NCI-H1694 treated with DMSO at 0.1 percent for 48 hours (cell line): ENCODE results near the gene ADGRV1.
"Not testable (repeated sequence)": the region's sequence is repeated elsewhere in the genome, so short reads cannot be mapped to it uniquely, and the experiment has no call there.

Experiments used
- DNase-seq: peaks from one replicate; lab custom pipeline; 2025; lab: John Stamatoyannopoulos, UW

Gene ADGRV1

DNA sequence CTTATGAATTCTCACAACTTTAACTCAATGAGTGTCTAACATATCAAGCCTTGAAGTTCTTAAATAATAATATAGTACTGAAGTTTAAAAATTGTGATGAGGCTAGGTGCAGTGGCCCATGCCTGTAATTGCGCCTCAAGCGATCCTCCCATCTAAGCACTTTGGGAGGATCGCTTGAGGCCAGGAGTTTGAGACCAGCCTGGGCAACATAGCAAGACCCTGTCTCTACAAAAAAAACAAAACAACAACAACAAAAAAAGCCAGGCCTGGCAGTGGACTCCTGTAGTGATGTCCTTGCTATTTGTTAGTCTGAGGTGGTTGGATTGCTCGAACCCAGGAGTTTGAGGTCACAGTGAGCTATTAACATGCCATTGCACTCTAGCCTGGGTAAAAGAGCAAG lies 98.4 kb downstream of the ADGRV1 start:
- DNase-seq, result no peak

DNA sequence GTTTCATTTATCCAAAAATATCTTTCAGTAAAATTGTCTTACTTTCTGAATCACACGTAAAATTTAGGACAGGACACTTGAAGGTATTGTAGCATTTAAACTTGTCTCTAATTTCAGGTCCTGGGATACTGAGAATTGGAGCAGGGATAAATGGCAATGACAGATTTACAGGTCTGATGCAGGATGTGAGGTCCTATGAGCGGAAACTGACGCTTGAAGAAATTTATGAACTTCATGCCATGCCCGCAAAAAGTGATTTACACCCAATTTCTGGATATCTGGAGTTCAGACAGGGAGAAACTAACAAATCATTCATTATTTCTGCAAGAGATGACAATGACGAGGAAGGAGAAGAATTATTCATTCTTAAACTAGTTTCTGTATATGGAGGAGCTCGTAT lies 99.2 kb downstream of the ADGRV1 start:
- no peak for DNase-seq

DNA sequence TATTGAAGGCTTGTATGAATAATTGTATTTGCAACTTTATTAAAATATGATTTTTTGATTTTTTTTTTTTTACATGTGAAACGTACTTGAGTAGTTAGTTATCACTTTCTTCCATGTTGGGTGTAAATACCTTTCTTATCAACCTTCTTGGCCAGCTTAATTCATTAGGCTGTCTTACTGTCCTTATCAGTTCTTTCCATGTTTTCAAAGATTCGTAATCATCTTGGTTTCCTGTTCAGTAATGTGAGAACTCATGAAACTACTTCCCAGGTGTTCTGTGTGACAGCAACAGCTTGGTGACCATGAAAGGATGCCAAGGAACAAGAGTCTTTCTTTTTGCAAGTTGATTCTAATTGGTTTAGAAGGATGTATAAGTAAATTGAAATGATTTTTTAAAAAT lies 100.0 kb downstream of the ADGRV1 start:
- DNase-seq, result no peak

DNA sequence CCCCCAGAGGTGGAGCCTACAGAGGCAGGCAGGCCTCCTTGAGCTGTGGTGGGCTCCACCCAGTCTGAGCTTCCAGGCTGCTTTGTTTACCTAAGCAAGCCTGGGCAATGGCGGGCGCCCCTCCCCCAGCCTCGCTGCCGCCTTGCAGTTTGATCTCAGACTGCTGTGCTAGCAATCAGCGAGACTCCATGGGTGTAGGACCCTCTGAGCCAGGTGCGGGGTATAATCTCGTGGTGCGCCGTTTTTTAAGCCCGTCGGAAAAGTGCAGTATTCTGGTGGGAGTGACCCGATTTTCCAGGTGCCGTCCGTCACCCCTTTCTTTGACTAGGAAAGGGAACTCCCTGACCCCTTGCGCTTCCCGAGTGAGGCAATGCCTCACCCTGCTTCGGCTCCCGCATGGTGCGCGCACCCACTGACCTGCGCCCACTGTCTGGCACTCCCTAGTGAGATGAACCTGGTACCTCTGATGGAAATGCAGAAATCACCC lies 109.5 kb downstream of the ADGRV1 start:
- not testable (repeated sequence) for DNase-seq

DNA sequence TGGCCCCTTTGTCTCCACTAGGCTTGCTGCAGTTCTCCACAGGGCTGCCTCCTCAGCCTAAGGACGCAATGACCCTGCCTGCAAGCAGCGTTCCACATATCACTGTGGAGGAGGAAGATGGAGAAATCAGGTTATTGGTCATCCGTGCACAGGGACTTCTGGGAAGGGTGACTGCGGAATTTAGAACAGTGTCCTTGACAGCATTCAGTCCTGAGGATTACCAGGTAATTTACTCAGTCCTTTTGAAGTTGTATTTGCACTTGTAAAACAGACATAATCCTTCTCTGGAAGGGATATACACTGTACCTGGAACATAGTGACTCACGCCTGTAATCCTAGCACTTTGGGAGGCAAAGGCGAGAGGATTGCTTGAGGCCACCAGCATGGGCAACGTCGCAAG lies 116.6 kb downstream of the ADGRV1 start:
- DNase-seq, result no peak

DNA sequence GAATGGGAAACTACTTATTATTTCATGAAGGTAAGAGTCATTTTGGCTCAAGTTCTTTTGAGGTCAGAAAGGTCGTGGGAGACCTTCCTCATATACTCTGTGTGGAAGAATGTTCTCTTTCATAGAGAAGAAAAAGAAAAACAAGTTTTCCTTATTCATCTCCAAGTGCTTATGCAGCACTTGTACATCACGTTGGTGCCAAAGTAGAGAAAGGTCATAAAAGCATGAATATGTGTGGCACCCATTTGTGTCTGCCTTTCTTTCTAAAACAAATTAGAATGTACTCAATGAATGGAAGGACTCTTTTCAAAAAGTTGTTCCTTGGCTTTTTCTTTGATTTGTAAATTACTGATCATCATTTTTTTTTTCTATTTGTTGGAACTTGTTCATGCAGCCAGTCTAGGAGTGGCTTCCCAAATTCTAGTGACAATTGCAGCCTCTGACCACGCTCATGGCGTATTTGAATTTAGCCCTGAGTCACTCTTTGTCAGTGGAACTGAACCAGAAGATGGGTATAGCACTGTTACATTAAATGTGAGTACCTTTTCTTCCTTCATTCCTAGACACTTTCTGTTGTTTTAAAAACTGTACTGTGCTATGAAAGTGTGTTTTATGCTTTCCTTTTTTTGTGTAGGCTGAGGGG lies 122.4 kb downstream of the ADGRV1 start:
- no peak for DNase-seq

DNA sequence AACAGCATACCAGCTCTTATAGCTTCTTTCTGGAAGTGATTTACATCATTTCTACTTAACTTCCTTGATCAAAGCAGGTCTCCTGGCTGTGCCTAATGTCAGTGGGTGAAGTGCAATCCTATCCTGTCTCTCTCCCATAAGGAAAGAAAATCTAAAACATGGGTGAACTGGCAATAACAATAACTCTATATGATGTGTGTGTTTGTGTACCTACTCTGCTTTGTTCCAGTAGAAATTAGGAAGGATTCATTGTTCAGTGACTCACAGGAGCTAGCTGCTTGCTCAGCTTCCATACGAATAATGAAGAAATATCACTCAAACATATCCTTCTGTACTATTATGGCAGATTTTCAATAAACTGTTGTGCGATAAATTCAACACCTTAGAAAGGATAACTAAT lies 123.7 kb downstream of the ADGRV1 start:
- DNase-seq, result no peak

DNA sequence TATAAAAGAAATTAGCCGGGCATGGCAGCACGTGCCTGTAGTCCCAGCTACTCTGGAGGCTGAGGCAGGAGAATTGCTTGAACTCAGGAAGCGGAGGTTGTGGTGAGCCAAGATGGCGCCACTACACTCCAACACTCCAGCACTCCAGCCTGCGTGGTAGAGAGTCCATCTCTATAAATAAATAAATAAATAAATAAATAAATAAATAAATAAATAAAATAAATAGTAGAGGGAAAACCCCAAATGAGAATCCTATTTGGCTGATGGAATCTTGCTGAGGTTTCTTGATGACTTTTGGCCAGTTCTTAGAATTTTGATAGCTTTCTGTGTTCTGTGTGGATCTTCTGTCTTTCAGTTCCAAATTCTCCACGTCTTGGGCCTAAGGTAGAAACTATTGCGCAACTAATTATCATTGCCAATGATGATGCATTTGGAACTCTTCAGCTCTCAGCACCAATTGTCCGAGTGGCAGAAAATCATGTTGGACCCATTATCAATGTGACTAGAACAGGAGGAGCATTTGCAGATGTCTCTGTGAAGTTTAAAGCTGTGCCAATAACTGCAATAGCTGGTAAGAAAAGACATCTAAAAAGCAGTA lies 126.9 kb downstream of the ADGRV1 start:
- no peak for DNase-seq

DNA sequence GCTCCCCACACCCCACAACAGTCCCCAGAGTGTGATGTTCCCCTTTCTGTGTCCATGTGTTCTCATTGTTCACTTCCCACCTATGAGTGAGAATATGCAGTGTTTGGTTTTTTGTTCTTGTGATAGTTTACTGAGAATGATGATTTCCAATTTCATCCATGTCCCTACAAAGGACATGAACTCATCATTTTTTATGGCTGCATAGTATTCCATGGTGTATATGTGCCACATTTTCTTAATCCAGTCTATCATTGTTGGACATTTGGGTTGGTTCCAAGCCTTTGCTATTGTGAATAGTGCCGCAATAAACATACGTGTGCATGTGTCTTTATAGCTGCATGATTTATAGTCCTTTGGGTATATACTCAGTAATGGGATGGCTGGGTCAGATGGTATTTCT lies 127.8 kb downstream of the ADGRV1 start:
- DNase-seq, result not testable (repeated sequence)

DNA sequence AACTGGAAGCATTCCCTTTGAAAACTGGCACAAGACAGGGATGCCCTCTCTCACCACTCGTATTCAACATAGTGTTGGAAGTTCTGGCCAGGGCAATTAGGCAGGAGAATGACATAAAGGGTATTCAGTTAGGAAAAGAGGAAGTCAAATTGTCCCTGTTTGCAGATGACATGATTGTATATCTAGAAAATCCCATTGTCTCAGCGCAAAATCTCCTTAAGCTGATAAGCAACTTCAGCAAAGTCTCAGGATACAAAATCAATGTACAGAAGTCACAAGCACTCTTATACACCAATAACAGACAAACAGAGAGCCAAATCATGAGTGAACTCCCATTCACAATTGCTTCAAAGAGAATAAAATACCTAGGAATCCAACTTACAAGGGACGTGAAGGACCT lies 128.9 kb downstream of the ADGRV1 start:
- DNase-seq, result not testable (repeated sequence)

DNA sequence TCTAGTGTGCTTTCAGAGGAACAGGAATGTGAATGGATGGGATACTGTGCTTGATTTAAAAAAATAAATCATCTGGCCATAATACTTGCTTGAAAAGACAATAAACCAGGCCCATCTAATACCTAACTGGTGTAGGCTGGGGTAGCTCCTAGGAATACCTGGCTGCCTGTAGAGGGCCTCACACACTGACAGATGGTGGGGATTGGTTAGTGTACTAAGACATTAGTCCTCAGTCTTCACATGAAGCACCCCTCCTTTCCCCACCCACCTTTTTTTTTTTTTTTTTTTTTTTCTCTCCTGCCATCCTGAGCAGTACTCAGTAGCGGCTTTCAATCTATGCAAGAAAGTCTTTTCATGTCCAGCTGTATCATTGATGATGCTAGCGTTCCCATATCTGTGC lies 130.5 kb downstream of the ADGRV1 start:
- DNase-seq, result no peak

DNA sequence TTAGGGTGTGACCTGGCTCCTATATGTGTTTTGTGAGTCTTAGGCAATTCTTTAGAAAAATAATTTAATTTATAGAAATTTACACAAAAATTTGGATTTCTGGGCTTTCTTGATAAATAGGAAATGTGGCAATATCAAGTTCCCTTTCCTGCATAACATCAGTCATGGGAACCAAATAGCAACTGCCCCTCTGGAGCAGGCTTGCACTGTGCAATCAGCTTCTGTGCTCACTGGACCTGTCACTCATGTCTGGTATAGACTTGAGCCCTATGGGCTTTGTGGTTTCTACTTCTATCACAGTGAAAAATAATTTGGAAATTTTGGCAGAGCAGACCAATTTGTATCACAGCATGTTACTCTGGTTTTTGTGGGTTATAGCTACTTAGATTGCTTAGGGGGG lies 131.7 kb downstream of the ADGRV1 start:
- no peak for DNase-seq

DNA sequence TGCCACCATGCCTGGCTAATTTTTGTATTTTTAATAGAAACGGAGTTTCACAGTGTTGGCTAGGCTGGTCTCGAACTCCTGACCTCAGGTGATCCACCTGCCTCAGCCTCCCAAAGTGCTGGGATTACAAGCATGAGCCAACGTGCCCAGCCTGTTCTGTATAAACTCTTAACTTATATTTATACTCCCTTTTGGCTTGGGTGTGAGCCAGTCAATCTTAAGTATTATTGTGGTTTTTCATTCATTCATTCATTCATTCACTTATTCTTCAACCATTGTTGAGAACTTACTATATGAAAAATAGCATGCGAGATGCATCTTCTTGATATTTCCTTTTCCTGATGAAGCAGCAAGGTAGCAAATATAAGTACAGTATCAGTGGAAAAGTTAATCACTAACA lies 132.9 kb downstream of the ADGRV1 start:
- no peak for DNase-seq

DNA sequence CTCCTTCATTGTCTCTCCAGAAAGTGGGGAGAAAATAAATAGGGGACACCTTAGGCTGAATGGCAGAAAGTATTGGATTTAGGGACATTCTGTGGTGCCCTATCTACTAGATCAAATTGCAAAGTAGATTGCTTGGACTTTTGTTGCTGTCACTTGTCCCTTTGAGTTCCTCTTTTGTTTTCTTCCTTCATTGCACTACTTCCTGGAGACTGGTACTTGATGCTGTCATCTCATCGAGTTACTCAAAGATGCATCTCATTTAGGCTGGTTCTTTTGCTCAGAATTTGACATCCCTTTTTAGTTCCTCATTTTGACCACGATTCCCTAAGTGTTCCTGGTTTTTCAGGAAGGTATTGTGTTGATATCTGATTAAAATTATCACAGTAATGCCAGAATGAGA lies 137.6 kb downstream of the ADGRV1 start:
- DNase-seq, result no peak

DNA sequence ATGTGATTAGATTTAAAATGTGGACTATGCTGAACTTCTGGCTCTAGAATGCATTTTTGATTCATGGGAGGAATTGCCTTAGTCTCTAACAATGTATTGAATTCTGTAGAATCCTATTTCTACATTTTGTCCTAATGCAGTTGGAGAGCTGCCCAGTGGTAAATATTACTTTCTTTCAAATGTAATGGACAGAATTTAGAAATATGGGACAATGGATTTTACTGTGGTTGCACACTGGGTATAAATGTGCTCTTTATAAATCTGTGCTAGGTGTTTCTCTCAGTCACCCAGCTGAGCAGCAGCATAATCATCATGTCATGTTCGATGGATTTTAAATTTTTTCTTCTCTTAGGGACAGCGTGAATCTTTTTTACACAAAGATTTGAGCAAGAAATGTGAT lies 141.7 kb downstream of the ADGRV1 start:
- DNase-seq, result no peak

DNA sequence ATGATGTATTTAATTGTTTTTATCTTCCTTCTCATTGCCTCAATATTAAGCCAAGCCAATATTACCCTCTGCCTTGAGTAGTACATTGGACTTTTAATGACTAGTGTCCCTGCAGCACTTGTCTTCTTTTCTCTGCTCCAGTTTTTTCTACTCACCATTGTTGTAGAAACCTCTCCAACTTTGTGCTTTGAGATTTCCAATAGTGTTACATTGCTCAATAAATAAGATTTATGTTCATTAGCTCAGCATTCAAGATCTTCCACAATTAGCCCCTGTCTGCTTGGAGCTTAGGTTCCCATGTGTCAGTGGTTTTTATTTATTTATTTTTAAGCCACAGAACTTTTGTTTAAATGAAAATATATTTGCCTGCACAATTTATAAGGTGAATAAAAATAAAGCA lies 145.3 kb downstream of the ADGRV1 start:
- no peak for DNase-seq

DNA sequence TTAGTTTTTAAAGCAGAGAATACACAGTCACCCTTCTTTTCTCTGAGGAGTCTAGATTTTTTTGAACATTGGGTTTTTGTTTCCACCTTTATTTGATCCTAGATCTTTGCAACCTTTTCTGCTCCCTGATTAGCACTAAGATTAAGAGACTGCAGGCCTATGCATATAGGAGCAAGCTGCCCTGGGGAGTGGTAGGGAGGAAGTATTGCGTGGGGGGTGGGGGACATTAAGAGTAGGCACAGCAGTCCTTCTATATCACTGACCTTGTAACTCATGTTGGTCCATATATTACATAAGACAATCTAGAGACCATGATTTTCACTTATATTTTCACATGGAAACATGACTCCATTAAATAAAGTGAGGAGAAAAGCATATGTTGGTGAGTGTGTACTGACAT lies 149.1 kb downstream of the ADGRV1 start:
- DNase-seq, result no peak

DNA sequence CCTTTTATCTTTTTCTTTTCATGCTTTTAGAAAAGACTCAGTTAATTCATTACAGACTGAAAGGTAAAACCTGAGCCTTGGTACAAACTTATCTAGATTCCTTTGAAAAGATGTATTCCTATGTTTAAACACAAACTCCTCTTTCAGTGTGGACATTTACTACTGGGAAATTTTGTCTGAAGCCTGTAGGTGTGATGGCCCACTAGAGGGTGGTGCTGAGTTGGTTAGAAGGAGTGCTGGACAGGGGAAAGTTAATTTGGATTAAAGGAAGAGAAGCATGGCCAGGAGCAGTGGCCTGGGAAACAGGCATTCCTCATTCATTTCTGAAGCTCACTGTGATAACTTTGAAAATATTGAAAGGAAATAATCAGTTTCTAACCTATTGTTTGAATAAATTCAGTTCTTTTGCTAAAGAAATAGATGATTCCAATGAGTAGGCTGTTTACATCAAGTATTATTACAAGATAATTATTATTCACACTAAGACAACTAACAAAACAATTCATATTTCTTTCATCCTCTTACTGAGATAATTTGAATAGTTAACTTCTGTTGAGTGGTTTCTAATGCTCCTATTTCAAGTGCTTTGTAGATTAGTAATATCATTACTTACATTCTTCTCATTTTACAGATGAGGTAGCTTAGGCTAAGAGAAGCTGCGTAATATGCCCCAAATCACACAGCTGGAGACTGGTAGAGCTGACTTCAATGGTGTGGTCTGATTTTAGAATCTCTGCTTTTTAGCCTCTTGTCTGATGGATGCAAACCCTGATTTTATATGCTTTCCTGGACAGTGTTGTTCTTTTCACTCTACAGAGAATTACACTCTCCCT lies 150.9 kb downstream of the ADGRV1 start:
- peak; percentile 26 for DNase-seq

DNA sequence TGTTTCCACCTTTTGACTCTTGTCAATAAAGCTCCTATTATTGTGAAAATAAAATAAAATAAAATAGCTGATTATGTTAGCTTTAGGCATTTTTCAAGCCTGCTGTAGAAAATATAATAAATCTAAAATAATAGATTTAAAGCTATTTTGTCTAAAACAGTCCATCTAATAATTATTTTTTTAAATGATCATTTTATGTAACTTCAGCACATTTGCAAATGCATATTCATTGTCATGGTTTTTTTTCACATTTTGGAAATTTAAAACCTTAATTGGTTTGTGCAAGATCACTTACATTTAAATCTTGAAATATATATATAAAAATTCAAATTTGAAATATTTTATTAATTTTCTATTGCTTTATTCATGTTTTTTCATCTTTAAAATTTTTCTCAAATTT lies 159.8 kb downstream of the ADGRV1 start:
- DNase-seq, result no peak

DNA sequence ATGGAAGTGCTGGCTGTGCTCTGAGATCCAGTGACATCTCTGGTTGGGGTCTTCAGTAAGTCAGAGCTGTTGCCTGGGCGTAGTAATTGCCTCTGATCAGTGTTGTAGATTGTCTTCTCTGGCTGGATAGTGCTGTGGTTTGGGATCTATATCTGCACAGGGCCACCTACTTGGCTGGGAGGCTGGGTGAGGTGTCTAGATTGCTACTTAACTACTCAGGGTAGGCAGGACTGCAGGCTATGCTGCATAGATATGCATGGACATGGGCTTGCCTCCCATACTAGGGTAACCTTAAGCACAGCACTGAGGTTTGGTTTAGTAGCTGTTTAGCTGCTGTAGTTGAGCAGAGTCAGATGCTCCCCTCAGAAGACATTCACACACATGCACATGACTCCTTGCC lies 181.0 kb downstream of the ADGRV1 start:
- no peak for DNase-seq

DNA sequence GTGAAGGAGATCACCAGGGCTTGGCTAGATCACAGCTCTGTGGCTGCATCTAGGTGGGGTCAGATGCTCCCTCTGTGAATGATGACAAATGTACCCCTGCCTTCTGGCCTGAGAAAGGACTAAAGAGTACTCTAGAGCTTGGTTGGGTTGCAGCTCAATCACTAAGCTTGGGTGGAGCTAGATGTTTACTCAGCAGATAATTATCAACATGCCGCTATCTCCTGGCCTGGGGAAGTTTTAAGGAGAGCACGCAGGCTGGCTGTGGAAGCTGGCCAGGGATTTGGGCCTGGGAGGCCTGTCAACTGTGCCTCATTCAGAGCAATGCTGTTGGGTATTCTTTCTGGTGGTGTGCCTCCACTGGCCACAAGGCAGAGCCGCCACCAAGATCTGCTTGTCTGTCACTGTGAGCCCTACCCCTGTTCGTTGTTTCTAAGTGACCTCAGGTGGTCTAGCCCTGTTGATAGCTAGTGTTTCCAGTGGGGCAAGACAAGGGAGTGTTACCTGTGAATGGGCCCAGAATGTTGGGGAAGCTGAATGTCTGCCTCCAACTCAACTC lies 181.7 kb downstream of the ADGRV1 start:
- DNase-seq, result no peak

DNA sequence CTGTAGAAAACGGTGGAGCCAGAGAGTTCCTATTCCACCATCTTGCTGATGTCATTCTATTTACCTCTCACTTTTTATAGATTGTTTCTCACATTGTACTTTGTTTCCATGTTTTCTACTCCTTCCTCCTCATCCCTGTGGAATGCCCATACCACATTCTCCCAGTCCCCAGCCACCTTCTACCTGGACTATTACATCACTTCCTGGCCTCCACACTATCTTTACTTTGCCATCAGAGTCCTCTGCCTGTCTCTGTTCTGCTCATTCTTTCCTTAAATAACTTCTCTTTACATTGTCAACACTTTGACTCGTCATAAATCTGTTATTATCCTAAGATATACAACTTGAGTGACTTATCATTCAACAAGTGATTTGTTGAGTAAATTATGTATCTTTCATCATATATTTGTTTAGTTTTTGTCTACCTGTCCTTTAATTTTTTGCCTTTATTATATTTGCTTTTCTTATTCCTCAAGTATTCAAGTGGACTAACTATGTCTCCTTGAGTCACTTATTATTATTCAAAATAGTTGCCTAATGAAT lies 182.5 kb downstream of the ADGRV1 start:
- DNase-seq, result no peak

DNA sequence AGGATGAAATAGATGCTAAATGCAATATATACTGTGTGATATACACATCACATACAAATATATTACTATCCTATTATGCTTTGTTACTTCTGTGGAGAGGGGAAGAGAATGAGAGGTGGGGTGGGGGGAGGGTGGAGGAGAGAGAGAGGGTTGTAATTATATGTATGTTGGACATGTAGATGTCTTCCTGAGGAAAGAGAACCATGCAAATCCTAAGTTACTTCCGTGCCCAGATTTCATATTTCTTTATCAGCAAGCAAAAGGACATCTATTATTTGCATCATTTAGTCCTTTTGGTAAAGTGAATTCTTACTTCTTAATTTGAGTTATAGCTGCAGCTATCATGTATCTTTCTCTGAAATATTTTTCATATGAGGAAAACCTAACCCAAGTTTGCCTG lies 187.5 kb downstream of the ADGRV1 start:
- DNase-seq, result no peak
